Ishikawa (cell line): Measurements from ENCODE around the gene LMAN1L.

Experiments used
- CREB1 ChIP-seq: IDR thresholded peaks from 2 replicates; pipeline ENCODE4 v1.6.1; 2012; ENCODE audit warnings: low read depth
- EGR1 ChIP-seq: IDR thresholded peaks from 2 replicates; pipeline ENCODE4 v1.6.1; 2012
- FOXM1 ChIP-seq: IDR thresholded peaks from 2 replicates; pipeline ENCODE4 v1.6.1; 2012; ENCODE audit warnings: low read depth, borderline replicate concordance
- NFIC ChIP-seq: IDR thresholded peaks from 2 replicates; pipeline ENCODE4 v1.6.1; 2012
- RAD21 ChIP-seq: IDR thresholded peaks from 2 replicates; pipeline ENCODE4 v1.6.1; 2012; ENCODE audit warnings: low read depth
- TCF12 ChIP-seq: IDR thresholded peaks from 2 replicates; pipeline ENCODE4 v1.6.1; 2012; ENCODE audit warnings: low read depth
- YY1 ChIP-seq: IDR thresholded peaks from 2 replicates; pipeline ENCODE4 v1.6.1; 2012; ENCODE audit warnings: low read depth
- ZBTB7A ChIP-seq: IDR thresholded peaks from 2 replicates; pipeline ENCODE4 v1.6.1; 2012; ENCODE audit warnings: low read depth
- TF ChIP-seq, protein P1 (sequence below): IDR thresholded peaks from 2 replicates; pipeline ENCODE4 v1.6.1; 2012
- TF ChIP-seq, protein P2 (sequence below): IDR thresholded peaks from 2 replicates; pipeline ENCODE4 v1.6.1; 2012; ENCODE audit warnings: low read depth, mild to moderate bottlenecking
- TF ChIP-seq, protein P3 (sequence below): IDR thresholded peaks from 2 replicates; pipeline ENCODE4 v1.6.1; 2012

DNA sequence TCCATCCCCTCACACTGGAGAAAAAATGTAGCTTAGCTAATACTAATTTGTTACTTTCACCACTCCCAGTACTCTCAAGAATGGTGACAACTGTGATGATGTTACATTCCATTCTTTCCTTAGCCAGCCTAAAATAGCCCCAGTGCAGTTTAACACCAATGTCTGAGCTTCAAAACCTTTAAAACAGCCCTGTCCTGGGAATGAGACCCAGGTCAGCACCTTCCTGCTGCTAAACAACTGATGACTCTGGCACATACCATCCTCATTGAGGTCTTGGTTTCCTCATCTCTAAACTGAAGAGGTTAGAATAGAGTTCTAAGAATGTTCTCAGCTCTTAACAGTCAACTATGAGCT is 56.7 kb downstream of the LMAN1L start:
- no peak for TF ChIP-seq TCF12
- no peak for TF ChIP-seq YY1
- no peak for TF ChIP-seq RAD21
- TF ChIP-seq, protein P1, sequence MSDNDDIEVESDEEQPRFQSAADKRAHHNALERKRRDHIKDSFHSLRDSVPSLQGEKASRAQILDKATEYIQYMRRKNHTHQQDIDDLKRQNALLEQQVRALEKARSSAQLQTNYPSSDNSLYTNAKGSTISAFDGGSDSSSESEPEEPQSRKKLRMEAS, result no peak
- TF ChIP-seq CREB1, result no peak
- TF ChIP-seq, protein P2, sequence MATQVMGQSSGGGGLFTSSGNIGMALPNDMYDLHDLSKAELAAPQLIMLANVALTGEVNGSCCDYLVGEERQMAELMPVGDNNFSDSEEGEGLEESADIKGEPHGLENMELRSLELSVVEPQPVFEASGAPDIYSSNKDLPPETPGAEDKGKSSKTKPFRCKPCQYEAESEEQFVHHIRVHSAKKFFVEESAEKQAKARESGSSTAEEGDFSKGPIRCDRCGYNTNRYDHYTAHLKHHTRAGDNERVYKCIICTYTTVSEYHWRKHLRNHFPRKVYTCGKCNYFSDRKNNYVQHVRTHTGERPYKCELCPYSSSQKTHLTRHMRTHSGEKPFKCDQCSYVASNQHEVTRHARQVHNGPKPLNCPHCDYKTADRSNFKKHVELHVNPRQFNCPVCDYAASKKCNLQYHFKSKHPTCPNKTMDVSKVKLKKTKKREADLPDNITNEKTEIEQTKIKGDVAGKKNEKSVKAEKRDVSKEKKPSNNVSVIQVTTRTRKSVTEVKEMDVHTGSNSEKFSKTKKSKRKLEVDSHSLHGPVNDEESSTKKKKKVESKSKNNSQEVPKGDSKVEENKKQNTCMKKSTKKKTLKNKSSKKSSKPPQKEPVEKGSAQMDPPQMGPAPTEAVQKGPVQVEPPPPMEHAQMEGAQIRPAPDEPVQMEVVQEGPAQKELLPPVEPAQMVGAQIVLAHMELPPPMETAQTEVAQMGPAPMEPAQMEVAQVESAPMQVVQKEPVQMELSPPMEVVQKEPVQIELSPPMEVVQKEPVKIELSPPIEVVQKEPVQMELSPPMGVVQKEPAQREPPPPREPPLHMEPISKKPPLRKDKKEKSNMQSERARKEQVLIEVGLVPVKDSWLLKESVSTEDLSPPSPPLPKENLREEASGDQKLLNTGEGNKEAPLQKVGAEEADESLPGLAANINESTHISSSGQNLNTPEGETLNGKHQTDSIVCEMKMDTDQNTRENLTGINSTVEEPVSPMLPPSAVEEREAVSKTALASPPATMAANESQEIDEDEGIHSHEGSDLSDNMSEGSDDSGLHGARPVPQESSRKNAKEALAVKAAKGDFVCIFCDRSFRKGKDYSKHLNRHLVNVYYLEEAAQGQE, result no peak
- TF ChIP-seq ZBTB7A, result no peak
- TF ChIP-seq EGR1, result no peak
- no peak for TF ChIP-seq NFIC
- TF ChIP-seq FOXM1, result no peak
- TF ChIP-seq, protein P3, sequence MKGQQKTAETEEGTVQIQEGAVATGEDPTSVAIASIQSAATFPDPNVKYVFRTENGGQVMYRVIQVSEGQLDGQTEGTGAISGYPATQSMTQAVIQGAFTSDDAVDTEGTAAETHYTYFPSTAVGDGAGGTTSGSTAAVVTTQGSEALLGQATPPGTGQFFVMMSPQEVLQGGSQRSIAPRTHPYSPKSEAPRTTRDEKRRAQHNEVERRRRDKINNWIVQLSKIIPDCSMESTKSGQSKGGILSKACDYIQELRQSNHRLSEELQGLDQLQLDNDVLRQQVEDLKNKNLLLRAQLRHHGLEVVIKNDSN, result no peak
